ENCODE results near the gene CDC42EP2.

CDC42EP2 gene

GRCh38 chr11:65304613-65305012 is 10.1 kb upstream of the CDC42EP2 start:
- ATAC-seq (replicated peaks): no peak
- Mint-ChIP-seq H3K27me3 (no peaks in the 10 kb centered on the region), H3K36me3 (peaks cover 18 to 29% of the 10 kb centered on the region in 2 donors), H3K4me1 (peaks cover 3 to 20% of the 10 kb centered on the region in 2 donors), H3K9me3 (no peaks in the 10 kb centered on the region), H3K27ac (peak overlapping the region; percentile 20), H3K4me3 (no peak overlapping the region)
- no peak for DNase-seq

GRCh38 chr11:65305501-65306268 is 9.0 kb upstream of the CDC42EP2 start:
- ATAC-seq (replicated peaks): no peak
- H3K4me3 Mint-ChIP-seq: no peak overlapping the region

DNA sequence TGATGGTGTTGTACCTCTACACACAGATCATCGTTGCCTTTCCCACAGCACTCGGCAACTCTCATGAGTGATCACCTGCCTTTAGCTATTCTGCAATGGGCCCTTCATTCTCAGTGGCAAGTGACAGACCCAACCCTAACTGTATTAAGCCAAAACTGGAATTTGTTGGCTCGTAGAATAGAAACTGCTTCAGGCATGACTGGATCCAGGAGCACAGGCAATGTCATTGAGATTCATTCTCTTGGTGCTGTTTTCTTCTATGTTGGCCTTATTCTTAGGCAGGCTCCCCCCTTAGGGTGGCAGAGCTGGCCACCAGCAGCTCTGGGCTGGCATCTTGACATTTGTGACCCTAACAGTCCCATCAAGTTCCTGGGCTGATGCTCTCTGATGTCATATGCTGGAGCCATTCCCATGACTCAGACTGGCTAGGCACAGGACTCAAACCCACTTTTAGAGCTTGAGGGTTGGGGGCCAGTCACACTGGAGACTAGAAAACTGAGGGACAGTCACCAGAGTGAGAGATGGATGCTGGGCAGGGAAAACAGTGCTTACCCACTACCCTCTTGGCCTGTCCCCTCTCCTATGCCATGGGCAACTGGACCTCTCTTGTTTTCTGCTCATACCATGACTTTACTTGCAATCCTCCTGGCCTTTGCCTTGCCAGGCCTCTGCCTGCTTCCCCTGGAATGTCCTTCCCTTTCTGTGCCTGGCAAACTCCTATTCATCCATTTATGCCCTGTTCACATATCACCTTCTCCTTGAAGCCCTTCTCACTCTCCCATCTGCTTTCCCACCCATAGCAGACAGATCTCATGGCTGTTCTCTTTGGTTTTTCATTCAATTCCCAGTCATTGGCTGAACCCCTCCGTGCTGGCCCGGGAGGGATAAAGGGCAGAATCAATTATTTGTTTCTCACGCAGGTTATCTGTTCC is 7.1 kb upstream of the CDC42EP2 start:
- ATAC-seq (replicated peaks) (peak in 1 of 2 donors; percentile 20), DNase-seq (no peak)
- H3K36me3 Mint-ChIP-seq: peaks cover 13 to 17% of the 10 kb centered on the region in 2 donors
- no peaks in the 10 kb centered on the region for H3K27me3 Mint-ChIP-seq
- no peaks in the 10 kb centered on the region for H3K9me3 Mint-ChIP-seq
- H3K27ac Mint-ChIP-seq: no peak overlapping the region
- peaks cover 3 to 11% of the 10 kb centered on the region in 2 donors for H3K4me1 Mint-ChIP-seq
- no peak overlapping the region for H3K4me3 Mint-ChIP-seq

More at GRCh38 chr11:65305501-65306268, 9.0 kb upstream of the CDC42EP2 start:
- Mint-ChIP-seq H3K9me3 (no peaks in the 10 kb centered on the region), H3K27me3 (no peaks in the 10 kb centered on the region), H3K4me1 (peaks cover 3 to 19% of the 10 kb centered on the region in 2 donors), H3K36me3 (peaks cover 18 to 23% of the 10 kb centered on the region in 2 donors), H3K27ac (no peak overlapping the region)
- no peak for DNase-seq

DNA sequence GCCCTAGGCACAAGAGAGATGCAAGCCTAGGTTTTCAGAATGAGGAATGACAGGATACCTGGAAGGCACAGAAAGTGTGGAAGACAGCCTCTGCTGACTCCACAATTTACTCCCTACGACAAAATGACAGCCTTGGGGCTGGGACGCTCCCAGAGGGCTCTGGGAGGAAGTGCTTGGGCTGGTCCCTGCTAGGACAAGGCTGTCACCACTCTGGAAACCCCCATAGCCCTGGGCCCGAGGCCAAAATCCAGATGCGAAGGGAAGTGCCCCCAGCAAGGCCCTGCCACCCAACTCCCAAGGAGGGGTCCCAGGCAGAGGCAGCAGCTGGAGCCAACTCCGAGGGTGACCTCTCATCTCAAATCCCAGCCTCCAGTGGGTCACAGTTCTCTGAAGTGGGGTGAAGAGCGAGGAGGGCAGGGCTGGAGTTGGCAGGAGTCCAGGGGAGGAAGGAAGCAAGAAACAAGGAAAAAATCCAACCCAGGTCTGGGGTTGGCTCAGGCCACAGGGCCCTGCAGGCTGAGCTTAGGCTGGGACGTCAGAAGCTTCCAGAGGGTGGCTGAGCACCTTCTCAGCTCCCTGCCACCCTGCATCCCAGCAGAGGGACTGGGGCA is 6.3 kb upstream of the CDC42EP2 start:
- H3K4me3 Mint-ChIP-seq: no peak overlapping the region
- no peak overlapping the region for H3K27ac Mint-ChIP-seq
- no peaks in the 10 kb centered on the region for H3K9me3 Mint-ChIP-seq
- H3K27me3 Mint-ChIP-seq: peaks cover under 1 to 4% of the 10 kb centered on the region in 2 donors
- DNase-seq: no peak
- peaks cover 3 to 11% of the 10 kb centered on the region in 2 donors for H3K4me1 Mint-ChIP-seq
- ATAC-seq (replicated peaks): peak; percentile 50 to 54
- peaks cover 13 to 17% of the 10 kb centered on the region in 2 donors for H3K36me3 Mint-ChIP-seq

DNA sequence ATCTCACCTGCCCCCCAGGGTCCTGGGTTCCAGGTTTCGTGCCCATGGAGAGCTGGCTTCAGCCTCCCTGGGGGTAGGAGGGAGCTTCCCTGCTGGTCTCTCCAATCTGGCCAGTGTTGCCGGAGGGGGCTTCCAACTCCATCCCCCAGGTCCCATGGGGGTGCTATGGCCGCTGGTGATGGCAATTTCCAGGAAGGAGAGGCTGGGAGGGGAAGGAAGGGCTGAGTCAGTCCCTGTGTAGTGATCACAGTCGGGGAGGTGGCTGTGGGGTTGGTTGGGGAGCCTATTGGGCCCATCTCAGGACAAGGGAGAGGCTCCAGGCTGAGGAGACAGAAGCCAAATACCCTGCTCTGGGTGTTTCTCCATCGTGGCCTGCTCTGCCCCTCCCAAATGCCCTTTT is 5.7 kb upstream of the CDC42EP2 start:
- peaks cover 8 to 12% of the 10 kb centered on the region in 2 donors for H3K36me3 Mint-ChIP-seq
- no peak overlapping the region for H3K4me3 Mint-ChIP-seq
- peak overlapping the region; percentile 33 for H3K27ac Mint-ChIP-seq
- H3K27me3 Mint-ChIP-seq: peaks cover 7 to 10% of the 10 kb centered on the region in 2 donors
- peak in 1 of 2 donors; percentile 4 for ATAC-seq (replicated peaks)
- H3K4me1 Mint-ChIP-seq: peaks cover 3 to 17% of the 10 kb centered on the region in 2 donors
- no peaks in the 10 kb centered on the region for H3K9me3 Mint-ChIP-seq
- DNase-seq: no peak

DNA sequence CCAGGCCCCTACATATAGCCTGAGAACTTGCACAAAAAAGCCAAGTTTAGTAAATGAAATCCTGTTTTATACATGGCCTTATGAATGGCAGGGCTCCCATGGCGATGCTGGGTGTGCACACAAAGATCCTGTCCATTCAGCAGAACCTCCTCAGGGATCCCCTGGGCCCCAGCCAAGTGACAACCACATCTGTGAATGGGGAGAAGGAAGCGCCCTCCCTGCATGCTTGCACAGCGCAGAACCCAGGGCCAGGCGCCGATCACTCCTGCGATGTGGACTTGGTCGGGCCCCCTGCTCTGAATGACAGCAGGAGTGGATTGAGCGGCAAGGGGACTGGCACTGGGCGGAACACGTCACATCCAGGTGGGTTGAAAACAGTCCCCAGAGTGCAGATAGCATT is 4.5 kb upstream of the CDC42EP2 start:
- Mint-ChIP-seq H3K27me3 (peaks cover 11 to 15% of the 10 kb centered on the region in 2 donors), H3K27ac (no peak overlapping the region), H3K9me3 (no peaks in the 10 kb centered on the region), H3K4me3 (no peak overlapping the region), H3K36me3 (peaks cover 0 to 2% of the 10 kb centered on the region in 2 donors), H3K4me1 (peaks cover 6 to 21% of the 10 kb centered on the region in 2 donors)
- ATAC-seq (replicated peaks): no peak
- no peak for DNase-seq

DNA sequence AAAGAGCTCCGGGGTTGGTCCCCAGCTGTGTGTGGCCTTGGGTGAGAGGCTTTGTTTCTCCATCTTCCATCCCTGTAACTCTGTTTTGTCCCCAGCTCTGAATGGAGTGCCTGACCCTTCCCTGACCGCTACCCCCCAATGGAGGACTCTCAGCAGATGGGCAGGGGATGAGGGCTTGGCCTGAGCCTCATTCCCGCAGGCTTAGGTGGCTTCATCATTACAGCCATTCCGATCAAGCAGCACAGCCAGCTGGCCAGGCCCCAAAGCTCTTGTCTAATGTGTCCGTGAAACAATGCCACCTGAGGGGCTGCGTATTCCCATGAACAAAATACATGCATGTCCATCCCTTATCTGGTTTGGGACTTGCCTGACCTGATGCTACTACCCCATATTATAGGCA is 3.9 kb upstream of the CDC42EP2 start:
- no peaks in the 10 kb centered on the region for H3K36me3 Mint-ChIP-seq
- no peak overlapping the region for H3K27ac Mint-ChIP-seq
- DNase-seq: no peak
- H3K4me3 Mint-ChIP-seq: no peak overlapping the region
- no peak for ATAC-seq (replicated peaks)
- H3K27me3 Mint-ChIP-seq: peaks cover 11 to 15% of the 10 kb centered on the region in 2 donors
- peaks cover 6 to 25% of the 10 kb centered on the region in 2 donors for H3K4me1 Mint-ChIP-seq
- no peaks in the 10 kb centered on the region for H3K9me3 Mint-ChIP-seq

GRCh38 chr11:65311170-65311678 is 3.4 kb upstream of the CDC42EP2 start:
- Mint-ChIP-seq H3K4me1 (peaks cover 10 to 30% of the 10 kb centered on the region in 2 donors), H3K27ac (no peak overlapping the region), H3K9me3 (no peaks in the 10 kb centered on the region), H3K36me3 (no peaks in the 10 kb centered on the region), H3K27me3 (peaks cover 11 to 15% of the 10 kb centered on the region in 2 donors), H3K4me3 (no peak overlapping the region)
- no peak for DNase-seq
- ATAC-seq (replicated peaks): no peak

GRCh38 chr11:65315204-65315865 is 669 bp downstream of the CDC42EP2 start:
- Mint-ChIP-seq H3K27me3 (peaks cover 11 to 15% of the 10 kb centered on the region in 2 donors), H3K27ac (peak overlapping the region; percentile 62), H3K4me1 (peaks cover 11 to 19% of the 10 kb centered on the region in 2 donors), H3K4me3 (peak overlapping the region; percentile 85), H3K9me3 (no peaks in the 10 kb centered on the region), H3K36me3 (no peaks in the 10 kb centered on the region)
- peak; percentile 75 to 77 for ATAC-seq (replicated peaks)
- DNase-seq: peak; percentile 64

GRCh38 chr11:65315866-65316226 is 1.2 kb downstream of the CDC42EP2 start:
- Mint-ChIP-seq H3K36me3 (no peaks in the 10 kb centered on the region), H3K27ac (peak overlapping the region; percentile 62)

DNA sequence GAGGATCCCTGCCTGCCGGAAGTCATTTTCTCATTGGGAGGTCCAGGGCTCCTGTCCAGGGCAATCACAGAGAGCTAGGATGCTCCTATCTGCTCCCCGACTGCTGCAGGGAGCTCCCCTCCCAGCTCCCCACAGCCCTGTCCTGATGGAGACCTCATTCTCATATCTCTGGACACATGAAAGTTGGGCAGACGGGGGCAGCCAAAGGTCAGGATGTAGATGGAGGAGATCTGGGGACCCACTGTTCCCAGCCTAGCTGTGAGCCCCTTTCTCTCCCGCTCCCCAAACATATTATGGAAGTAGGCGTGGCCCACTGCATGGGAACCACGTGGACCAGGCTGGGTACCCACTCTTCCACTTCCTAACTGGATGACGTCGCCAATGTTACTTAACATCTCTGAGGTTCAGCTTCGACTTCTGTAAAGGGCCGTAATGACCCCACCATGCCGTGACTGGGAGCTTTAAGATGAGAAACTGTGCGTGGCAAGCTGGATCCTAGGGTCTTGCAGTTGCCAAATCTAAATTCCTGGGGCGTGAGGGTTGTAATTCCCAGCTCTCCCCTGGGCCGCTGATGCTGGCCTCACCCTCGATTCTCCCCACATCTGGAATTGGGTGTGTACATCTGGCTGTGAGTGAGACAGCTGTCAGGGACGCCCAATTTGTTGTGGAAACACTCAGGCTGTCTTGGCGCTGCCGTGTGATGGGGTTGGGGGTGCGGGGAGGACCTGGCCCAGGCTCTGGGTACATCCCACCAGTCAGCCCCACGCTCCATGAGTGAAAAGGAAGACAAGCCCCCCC is 1.8 kb downstream of the CDC42EP2 start:
- peaks cover 11 to 19% of the 10 kb centered on the region in 2 donors for H3K4me1 Mint-ChIP-seq
- peak overlapping the region in 1 of 2 donors; percentile 32 for H3K4me3 Mint-ChIP-seq
- no peak for ATAC-seq (replicated peaks)
- peak overlapping the region; percentile 62 for H3K27ac Mint-ChIP-seq
- no peak for DNase-seq
- H3K36me3 Mint-ChIP-seq: peaks cover 4 to 5% of the 10 kb centered on the region in 2 donors
- no peaks in the 10 kb centered on the region for H3K9me3 Mint-ChIP-seq
- peaks cover 11 to 15% of the 10 kb centered on the region in 2 donors for H3K27me3 Mint-ChIP-seq

More at GRCh38 chr11:65315866-65316226, 1.2 kb downstream of the CDC42EP2 start:
- peaks cover 11 to 19% of the 10 kb centered on the region in 2 donors for H3K4me1 Mint-ChIP-seq
- peaks cover 11 to 15% of the 10 kb centered on the region in 2 donors for H3K27me3 Mint-ChIP-seq
- DNase-seq: no peak
- peak; percentile 1 to 10 for ATAC-seq (replicated peaks)
- H3K4me3 Mint-ChIP-seq: peak overlapping the region; percentile 85
- no peaks in the 10 kb centered on the region for H3K9me3 Mint-ChIP-seq

DNA sequence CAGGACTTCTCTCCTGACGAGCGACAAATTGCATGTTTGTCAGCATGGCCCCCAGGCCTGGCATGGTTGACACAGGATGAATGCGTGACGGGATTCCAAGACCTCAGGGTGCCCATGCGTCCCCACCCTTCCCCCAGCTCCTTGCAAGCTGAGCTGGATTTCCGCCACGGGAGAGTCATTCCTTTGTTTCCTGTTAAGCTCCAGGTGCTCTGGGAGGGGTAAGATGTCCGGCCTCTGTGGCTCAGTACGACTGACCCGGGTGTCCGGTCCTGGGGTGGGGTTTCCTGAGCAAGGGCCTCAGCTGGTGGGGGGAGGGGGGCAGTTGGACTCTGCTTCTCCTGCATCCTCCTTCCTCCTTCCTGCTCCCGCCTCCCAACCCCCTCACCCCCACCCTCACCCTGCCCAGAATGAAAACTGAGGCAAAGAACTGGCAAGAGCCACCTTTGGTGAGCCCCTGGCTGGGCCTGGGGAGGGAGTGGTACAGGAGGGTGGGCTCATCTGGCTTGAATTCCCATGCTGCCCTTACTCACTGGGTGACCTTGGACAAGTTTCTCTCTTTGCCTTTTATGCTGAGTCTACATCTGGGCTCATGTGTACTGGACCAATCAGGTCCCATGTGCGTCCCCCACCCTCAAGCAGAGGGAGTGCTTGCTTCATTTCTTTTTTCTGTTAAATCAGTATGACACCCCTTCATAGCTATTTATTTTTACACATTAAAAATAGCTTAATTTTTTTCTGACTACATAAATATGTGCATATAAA is 2.5 kb downstream of the CDC42EP2 start:
- peaks cover 12 to 13% of the 10 kb centered on the region in 2 donors for H3K36me3 Mint-ChIP-seq
- H3K9me3 Mint-ChIP-seq: no peaks in the 10 kb centered on the region
- DNase-seq: no peak
- no peak overlapping the region for H3K4me3 Mint-ChIP-seq
- ATAC-seq (replicated peaks): no peak
- H3K4me1 Mint-ChIP-seq: peaks cover 11 to 19% of the 10 kb centered on the region in 2 donors
- H3K27ac Mint-ChIP-seq: no peak overlapping the region
- H3K27me3 Mint-ChIP-seq: peaks cover 11 to 15% of the 10 kb centered on the region in 2 donors

Measured in stimulated activated naive B cell treated with anti-CD40 and anti-IgM and Interleukin-4, amounts not matched to agents 10 μg/mL and 1 μg/mL and 100 μg/mL, for 72 hours (primary cell).